ENCODE measurements around the gene SLC39A2. TPM values are rescaled to one million over a fixed set of nuclear protein-coding genes. Genes with fewer than 3 reads are reported as not detected.

SLC39A2 gene
- total and polyA plus RNA-seq, 2 experiments from 2014 or later = 4.2 to 6.2 TPM

DNA sequence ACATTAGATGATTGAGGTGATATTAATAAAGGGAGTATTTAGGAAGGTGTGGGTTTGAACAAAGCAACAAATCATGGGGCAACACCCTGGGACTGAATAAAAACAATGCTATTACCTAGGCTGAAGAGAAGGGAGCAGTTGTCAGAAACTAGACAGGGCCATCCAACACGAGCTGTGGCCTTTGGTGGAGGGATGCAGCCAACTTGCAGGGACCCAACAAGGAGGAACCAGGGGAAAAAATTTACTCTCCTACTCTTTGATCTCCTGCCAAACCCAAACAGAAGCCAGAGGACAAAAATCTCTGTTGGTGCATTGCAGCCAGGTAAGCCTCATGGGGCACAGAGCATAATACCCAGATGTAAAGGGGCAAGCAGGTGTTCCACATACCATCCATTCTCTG lies 12.0 kb downstream of the SLC39A2 start:
- no peaks in the 10 kb centered on the region for H3K36me3 ChIP-seq (replicated peaks; ENCODE audit: insufficient read depth, low read depth)
- 95% methylated on average over 1 of the region's 1 CpG for WGBS (ENCODE audit: low lambda C conversion rate, missing lambda C conversion rate)
- H3K27ac ChIP-seq = no peak overlapping the region
- H4K20me1 ChIP-seq (ENCODE audit: insufficient read depth, poor library complexity, severe bottlenecking) = no peaks in the 10 kb centered on the region
- H3K27me3 ChIP-seq = no peaks in the 10 kb centered on the region
- DNase-seq (ENCODE audit: low spot score) = no peak
- H3K9me3 ChIP-seq (ENCODE audit: low read depth) = no peaks in the 10 kb centered on the region
- H3K4me1 ChIP-seq (ENCODE audit: insufficient read depth) = peaks cover 16% of the 10 kb centered on the region
- H3K79me2 ChIP-seq = no peaks in the 10 kb centered on the region
- H3K9me2 ChIP-seq (replicated peaks; ENCODE audit: insufficient read depth) = no peaks in the 10 kb centered on the region
- TF ChIP-seq, protein P1, sequence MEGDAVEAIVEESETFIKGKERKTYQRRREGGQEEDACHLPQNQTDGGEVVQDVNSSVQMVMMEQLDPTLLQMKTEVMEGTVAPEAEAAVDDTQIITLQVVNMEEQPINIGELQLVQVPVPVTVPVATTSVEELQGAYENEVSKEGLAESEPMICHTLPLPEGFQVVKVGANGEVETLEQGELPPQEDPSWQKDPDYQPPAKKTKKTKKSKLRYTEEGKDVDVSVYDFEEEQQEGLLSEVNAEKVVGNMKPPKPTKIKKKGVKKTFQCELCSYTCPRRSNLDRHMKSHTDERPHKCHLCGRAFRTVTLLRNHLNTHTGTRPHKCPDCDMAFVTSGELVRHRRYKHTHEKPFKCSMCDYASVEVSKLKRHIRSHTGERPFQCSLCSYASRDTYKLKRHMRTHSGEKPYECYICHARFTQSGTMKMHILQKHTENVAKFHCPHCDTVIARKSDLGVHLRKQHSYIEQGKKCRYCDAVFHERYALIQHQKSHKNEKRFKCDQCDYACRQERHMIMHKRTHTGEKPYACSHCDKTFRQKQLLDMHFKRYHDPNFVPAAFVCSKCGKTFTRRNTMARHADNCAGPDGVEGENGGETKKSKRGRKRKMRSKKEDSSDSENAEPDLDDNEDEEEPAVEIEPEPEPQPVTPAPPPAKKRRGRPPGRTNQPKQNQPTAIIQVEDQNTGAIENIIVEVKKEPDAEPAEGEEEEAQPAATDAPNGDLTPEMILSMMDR (IDR thresholded peaks at IDR 0.05; ENCODE audit: poor library complexity) = no peak
- no peak for TF ChIP-seq EZH2phosphoT487 (IDR thresholded peaks at IDR 0.05; ENCODE audit: low read depth, severe bottlenecking, unreplicated experiment)
- no peak for TF ChIP-seq EZH2 (IDR thresholded peaks at IDR 0.05; ENCODE audit: borderline replicate concordance)
- H3K4me2 ChIP-seq = no peak overlapping the region
- H2AFZ ChIP-seq = no peak overlapping the region
- H3K4me3 ChIP-seq = no peak overlapping the region

DNA sequence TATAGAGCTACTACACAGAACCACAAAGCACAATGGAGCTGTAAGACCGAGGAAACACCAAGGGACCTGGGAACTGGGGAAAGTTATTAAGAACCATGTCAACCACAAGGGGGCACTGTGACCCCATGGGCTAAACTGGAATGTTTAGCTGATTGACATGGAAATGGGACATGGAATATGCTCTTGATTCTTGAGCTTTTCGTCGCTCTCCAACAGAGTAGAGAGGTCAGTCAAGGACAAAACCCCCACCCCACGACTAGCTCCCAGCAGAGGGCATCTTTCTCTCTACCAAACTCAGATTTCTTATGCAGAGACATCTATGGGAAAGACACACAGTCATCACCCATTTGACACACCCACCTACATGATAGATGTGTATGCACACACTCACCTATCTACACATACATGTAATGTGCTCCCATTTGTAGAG lies 15.7 kb downstream of the SLC39A2 start:
- no peaks in the 10 kb centered on the region for H3K9me2 ChIP-seq (replicated peaks; ENCODE audit: insufficient read depth)
- H3K27me3 ChIP-seq = no peaks in the 10 kb centered on the region
- no peak overlapping the region for H3K4me3 ChIP-seq
- H3K4me1 ChIP-seq (ENCODE audit: insufficient read depth) = peaks cover 7% of the 10 kb centered on the region
- DNase-seq (ENCODE audit: low spot score) = peak; percentile 94
- no peak for TF ChIP-seq EZH2phosphoT487 (IDR thresholded peaks at IDR 0.05; ENCODE audit: low read depth, severe bottlenecking, unreplicated experiment)
- TF ChIP-seq, protein P1 (IDR thresholded peaks at IDR 0.05; ENCODE audit: poor library complexity) = peak; percentile 84
- no peak overlapping the region for H3K4me2 ChIP-seq
- H2AFZ ChIP-seq = no peak overlapping the region
- H3K36me3 ChIP-seq (replicated peaks; ENCODE audit: insufficient read depth, low read depth) = no peaks in the 10 kb centered on the region
- H3K79me2 ChIP-seq = no peaks in the 10 kb centered on the region
- under 1% methylated on average over 4 of the region's 4 CpGs for WGBS (ENCODE audit: low lambda C conversion rate, missing lambda C conversion rate)
- no peak overlapping the region for H3K27ac ChIP-seq
- no peaks in the 10 kb centered on the region for H3K9me3 ChIP-seq (ENCODE audit: low read depth)
- no peaks in the 10 kb centered on the region for H4K20me1 ChIP-seq (ENCODE audit: insufficient read depth, poor library complexity, severe bottlenecking)

DNA sequence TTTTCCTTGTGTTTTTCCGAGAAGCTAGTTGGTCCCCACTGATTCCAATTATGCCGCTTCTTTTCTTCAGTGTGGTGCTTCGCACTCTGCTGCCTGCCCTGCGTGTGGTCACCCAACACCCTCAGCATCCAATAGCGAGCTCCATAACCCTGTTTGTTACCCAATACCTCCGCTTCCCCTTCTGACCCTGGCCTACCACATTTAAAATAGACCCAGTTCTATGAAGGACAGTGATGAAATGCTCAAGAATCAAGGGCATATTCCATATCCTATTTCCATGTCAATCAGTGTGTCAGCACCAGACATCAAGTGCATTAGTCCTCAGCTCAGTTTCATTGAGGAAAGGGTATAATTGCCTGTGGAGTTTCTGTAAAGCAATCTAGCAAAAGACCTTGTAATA lies 16.2 kb downstream of the SLC39A2 start:
- TF ChIP-seq, protein P1 (IDR thresholded peaks at IDR 0.05; ENCODE audit: poor library complexity) = no peak
- TF ChIP-seq EZH2 (IDR thresholded peaks at IDR 0.05; ENCODE audit: borderline replicate concordance) (no peak), EZH2phosphoT487 (IDR thresholded peaks at IDR 0.05; ENCODE audit: low read depth, severe bottlenecking, unreplicated experiment) (no peak)
- H3K27me3 ChIP-seq = no peaks in the 10 kb centered on the region
- peaks cover 1% of the 10 kb centered on the region for H3K4me1 ChIP-seq (ENCODE audit: insufficient read depth)
- H3K9me3 ChIP-seq (ENCODE audit: low read depth) = no peaks in the 10 kb centered on the region
- H3K27ac ChIP-seq = no peak overlapping the region
- H3K79me2 ChIP-seq = no peaks in the 10 kb centered on the region
- H3K4me2 ChIP-seq = no peak overlapping the region
- H3K36me3 ChIP-seq (replicated peaks; ENCODE audit: insufficient read depth, low read depth) = no peaks in the 10 kb centered on the region
- no peaks in the 10 kb centered on the region for H3K9me2 ChIP-seq (replicated peaks; ENCODE audit: insufficient read depth)
- H4K20me1 ChIP-seq (ENCODE audit: insufficient read depth, poor library complexity, severe bottlenecking) = no peaks in the 10 kb centered on the region
- DNase-seq (ENCODE audit: low spot score) = no peak
- H2AFZ ChIP-seq = no peak overlapping the region
- H3K4me3 ChIP-seq = no peak overlapping the region
- 88% methylated on average over 6 of the region's 6 CpGs for WGBS (ENCODE audit: low lambda C conversion rate, missing lambda C conversion rate)
